ENCODE results near the gene SAP130.

DNA sequence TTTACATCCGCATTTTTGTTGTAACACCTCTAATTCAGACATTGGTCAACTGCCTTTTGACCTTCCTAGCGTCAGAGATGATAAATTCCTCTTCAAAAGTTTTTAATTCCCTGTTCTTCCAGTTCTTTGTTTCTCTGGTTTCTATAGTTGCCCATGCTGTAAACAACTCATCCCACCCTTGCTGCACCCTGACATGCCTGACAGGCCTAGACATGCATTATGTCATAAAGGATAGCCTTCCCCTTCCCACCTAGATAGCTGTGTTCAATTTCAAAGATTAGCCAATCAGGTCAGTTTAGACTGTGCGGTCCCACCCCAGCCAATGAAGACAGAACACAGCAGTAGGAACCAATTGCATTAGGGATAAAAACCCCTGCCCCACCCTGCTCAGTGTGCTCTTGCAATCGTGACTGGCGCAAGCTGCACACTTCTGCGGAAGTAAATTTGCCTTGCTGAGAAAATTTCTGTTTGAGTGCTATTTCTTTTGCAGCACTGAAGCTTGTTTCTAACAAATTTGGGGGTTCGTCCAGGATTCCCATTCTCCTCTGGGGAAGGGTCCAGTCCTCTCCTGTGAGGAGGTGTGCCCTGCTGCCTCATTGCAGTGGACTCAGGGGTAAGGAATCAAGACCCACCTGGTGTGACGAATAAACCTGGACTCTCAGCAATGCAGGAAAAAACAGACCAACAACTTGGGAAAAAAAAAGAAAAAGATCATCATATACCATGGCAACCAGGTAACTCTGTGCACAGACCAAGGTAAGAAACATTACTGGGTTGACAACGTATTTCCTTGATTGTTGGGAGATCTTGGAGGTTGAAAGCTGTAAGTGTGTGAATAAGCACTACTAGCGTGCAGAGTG, 9.1 kb upstream of the SAP130 start:
- TF ChIP-seq, protein P1, sequence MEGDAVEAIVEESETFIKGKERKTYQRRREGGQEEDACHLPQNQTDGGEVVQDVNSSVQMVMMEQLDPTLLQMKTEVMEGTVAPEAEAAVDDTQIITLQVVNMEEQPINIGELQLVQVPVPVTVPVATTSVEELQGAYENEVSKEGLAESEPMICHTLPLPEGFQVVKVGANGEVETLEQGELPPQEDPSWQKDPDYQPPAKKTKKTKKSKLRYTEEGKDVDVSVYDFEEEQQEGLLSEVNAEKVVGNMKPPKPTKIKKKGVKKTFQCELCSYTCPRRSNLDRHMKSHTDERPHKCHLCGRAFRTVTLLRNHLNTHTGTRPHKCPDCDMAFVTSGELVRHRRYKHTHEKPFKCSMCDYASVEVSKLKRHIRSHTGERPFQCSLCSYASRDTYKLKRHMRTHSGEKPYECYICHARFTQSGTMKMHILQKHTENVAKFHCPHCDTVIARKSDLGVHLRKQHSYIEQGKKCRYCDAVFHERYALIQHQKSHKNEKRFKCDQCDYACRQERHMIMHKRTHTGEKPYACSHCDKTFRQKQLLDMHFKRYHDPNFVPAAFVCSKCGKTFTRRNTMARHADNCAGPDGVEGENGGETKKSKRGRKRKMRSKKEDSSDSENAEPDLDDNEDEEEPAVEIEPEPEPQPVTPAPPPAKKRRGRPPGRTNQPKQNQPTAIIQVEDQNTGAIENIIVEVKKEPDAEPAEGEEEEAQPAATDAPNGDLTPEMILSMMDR (IDR thresholded peaks at IDR 0.05; ENCODE audit: low read depth, low read length), result no peak
- TF ChIP-seq POLR2A (IDR thresholded peaks at IDR 0.05; ENCODE audit: extremely low read depth, insufficient read length), result no peak
- TF ChIP-seq, protein P2, sequence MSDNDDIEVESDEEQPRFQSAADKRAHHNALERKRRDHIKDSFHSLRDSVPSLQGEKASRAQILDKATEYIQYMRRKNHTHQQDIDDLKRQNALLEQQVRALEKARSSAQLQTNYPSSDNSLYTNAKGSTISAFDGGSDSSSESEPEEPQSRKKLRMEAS (IDR thresholded peaks at IDR 0.05; ENCODE audit: low read depth, low read length), result no peak
